ENCODE data around the gene CLASP2.
"Not testable (repeated sequence)": the region's sequence is repeated elsewhere in the genome, so short reads cannot be mapped to it uniquely, and the experiment has no call there.

Gene CLASP2

DNA sequence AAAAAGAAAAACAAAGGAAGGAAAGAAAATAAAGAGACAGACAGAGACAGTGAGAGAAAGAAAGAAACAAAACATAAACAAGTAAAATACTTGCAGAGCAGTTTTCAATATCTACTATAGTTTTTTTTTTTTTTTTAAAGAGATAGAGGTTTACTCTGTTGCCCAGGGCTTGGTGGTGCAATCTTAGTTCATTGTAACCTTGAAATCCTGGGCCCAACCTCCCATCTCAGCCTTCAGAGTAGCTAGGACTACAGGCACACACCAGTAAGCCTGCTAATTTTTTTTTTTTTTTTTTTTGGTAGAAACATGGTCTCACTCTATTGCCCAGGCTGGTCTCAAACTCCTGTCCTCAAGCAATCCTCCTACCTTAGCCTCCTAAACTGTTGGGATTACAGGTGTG lies 23.1 kb downstream of the CLASP2 start:
- H3K27ac ChIP-seq, result no peak overlapping the region

DNA sequence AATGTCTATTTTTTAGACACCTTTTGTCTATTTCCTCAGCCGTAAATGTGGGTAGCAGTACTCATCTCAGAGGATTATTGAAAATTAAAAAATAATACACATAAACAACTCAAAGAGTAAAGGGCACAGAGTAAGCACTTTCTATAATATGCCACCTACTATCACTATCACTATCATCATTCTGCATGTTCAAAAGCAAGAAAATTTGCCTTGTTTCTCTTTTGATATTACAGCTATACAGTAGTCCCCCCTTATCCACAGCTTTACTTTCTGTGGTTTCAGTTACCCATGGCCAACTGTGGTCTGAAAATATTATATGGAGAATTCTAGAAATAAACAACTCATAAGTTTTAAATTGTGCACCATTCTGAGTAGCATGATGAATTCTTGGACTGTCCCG lies 27.7 kb downstream of the CLASP2 start:
- Histone ChIP-seq H3K4me3 (no peak overlapping the region), H3K27ac (no peak overlapping the region)

More for the DNA sequence above, 23.1 kb downstream of the CLASP2 start:
- H3K4me3 ChIP-seq, result no peak overlapping the region

DNA sequence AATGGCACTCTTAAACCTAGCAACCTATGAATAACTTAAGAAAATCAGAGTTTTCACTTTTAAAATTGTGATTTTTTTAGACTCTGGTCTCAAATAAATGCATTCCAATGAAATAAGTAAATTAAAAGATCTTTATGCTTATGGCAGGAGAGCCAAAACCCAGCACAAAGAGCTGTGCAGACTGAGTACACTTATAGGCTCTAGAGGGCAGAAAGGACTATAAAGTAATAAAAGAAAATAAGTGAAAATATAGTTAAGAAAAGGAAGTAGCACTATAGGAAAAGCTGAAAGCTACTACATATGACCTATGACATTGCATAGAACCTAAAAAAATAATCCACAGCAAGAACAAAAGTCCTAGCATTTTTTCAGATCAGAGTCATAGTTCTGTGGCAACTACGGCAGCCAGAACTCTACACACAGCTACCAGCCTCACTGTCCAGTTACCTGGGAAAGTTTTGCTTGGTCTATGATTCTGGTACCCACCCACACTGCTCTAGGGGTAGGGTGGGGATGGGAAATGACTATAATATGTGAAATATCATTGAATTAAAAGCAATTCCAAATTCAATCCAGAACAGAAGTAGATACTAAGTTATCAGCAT lies 30.5 kb downstream of the CLASP2 start:
- no peak overlapping the region for H3K27ac ChIP-seq
- H3K4me3 ChIP-seq, result no peak overlapping the region

DNA sequence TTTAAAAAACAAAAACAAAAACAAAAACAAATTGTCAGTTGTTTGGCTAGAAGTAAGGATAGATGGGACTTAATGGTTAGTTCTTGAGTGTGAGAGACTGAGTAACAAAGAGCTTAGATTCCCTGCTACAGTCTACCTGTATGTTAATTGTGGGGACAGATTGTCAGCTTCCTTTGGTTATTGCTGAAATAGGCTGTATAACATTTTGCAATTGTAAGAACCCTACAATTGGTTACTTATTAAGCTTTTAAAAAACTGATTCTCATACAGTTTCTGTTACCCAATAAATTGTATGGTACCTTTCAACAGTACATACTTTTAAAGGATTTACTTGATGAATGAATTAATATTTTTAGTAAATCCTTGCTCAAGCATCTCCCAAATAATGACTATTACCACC lies 35.3 kb downstream of the CLASP2 start:
- H3K27ac ChIP-seq, result no peak overlapping the region
- no peak overlapping the region for H3K4me3 ChIP-seq

DNA sequence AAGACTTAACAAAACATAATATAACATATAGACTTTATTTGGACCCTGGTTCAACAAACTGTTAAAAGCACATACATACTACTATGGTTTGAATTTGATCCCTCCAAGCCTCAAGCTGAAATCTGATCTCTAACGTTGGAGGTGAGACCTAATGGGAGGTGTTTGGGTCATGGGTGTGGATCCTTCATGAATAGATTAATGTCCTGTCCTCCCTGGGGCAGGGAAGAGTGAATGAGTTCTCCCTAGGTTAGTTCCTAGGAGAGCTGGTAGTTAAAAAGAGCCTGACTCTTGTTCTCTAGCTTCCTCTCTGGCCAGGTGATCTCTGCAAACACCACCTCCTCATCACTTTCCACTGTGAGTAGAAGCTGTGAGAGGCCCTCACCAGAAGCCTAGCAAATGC lies 36.4 kb downstream of the CLASP2 start:
- Histone ChIP-seq H3K4me3 (no peak overlapping the region), H3K27ac (no peak overlapping the region)

DNA sequence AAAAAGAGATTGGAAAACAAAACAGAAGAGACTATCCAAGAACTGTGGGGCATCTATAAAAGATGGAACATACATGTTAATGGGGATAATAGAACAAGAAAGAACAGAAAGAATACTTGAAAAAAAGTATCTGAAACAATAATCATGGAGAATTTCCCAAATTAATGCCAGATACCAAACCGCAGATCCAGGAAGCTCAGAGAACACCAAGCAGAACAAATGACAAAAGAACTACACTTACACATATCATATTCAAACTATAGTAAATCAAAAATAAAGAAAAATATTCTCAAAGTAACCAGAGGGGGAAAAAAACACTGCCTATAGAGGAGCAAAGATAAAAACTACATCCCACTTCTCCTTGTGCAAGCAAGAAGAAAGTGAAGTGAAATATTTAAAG lies 40.0 kb downstream of the CLASP2 start:
- H3K27ac ChIP-seq, result no peak overlapping the region

DNA sequence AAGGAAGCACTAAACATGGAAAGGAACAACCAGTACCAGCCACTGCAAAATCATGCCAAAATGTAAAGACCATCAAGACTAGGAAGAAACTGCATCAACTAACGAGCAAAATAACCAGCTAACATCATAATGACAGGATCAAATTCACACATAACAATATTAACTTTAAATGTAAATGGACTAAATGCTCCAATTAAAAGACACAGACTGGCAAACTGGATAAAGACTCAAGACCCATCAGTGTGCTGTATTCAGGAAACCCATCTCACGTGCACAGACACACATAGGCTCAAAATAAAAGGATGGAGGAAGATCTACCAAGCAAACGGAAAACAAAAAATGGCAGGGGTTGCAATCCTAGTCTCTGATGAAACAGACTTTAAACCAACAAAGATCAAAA lies 44.6 kb downstream of the CLASP2 start:
- H3K27ac ChIP-seq, H3K4me3 ChIP-seq: not testable (repeated sequence)

More for the DNA sequence above, 40.0 kb downstream of the CLASP2 start:
- H3K4me3 ChIP-seq, result no peak overlapping the region

DNA sequence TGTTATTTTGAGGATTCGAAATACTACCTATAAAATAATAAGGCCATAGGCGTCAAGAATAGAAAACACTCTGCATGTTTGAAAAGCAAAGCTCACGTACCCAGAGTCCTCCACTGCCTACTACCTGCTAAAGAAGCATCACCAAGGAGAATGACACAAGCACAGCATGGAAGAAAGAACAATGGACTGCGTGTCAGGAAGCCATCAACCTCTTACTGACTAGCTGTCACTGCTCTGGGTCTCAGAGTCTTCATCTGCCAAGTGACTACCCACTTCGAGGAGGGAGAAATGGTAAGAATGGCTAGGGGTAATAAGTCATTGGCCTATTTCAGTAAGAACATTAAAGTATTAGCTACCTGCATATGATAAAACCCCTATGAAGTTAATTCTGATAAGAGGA lies 49.4 kb downstream of the CLASP2 start:
- H3K27ac ChIP-seq, result no peak overlapping the region

DNA sequence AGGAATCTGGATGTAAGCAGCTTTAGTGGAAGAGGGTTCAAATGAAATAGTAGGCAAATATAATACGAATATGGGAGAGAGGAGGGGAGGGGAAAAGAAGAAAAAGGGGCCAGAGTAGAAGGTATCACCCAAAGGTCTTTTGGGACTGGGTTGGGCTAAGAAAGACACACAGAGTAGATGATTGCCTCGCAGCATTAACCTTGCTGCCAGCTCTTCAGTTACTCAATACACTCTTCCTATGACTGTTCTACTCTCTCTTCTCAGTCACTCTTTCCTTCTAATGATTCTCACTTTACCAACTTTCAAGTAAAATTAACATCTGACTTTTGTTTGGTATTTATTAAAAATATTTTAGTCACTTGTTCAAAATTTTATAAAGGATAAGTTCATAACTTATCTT lies 52.8 kb downstream of the CLASP2 start:
- no peak overlapping the region for H3K4me3 ChIP-seq
- no peak overlapping the region for H3K27ac ChIP-seq

More for the DNA sequence above, 49.4 kb downstream of the CLASP2 start:
- no peak overlapping the region for H3K4me3 ChIP-seq

DNA sequence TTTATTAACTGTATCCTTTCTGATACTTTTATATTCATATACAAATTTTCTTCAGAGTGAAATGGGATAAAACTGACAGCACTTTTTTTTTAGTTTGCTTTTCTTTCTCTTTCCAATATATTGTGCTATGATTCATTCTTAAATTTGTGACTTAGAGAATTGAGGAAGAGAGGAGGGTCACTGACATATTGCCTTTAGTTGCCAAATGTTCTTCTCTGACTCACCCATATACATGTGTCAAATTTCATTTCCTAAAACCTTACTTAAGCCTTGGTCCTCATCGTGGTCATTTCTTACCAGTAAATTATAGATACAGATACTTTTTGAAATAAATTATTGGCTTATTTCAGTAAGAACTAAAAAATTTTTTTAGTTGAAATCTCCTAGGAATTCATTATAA lies 53.9 kb downstream of the CLASP2 start:
- no peak overlapping the region for H3K27ac ChIP-seq

DNA sequence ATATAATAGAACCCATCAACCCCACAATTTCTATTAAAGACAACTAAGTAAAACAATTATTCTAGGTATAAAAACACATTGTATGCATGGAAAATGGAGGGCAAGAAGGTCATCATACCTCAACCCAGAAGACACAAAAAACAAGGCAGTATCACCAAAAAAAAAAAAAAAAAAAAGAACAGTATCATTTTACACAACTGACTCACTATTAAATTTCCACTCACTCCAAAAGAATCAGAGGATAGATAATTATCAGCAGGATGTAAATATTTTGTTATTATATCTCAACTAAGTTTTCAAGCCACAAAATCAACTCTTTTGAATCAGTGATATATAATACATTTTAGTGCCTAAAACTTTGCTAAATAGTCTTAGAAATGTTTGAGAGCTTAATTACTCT lies 55.0 kb downstream of the CLASP2 start:
- Histone ChIP-seq H3K4me3 (no peak overlapping the region), H3K27ac (no peak overlapping the region)

More for the DNA sequence above, 53.9 kb downstream of the CLASP2 start:
- no peak overlapping the region for H3K4me3 ChIP-seq

DNA sequence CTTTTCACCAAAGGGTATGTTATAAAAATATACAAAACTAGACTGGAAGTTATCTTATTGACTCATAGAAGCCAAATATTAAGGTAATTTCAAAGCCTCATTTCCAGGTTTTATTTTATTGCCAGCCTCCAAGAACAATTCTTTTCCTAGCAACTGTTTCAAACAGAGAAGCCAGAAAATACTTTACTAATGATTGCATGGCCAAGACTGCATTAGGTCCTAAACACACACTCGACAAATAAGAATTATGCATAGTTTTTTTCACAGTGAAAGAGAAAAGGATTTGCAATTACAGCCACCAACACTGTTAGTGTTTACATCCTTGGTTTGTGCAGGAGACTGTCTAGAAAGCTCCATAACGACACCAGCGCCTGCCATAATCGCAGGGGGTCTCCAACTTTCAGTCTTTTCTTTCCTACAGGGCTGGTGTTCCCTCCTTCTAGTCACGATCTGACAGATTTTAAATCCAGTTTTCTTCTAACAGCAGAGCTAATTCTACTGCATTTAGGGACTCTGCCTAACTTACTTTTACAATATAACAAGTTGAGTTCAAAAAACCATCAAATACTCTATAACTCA lies 58.1 kb downstream of the CLASP2 start:
- H3K4me3 ChIP-seq, result peak overlapping the region in 4 of 7 experiments; percentile 5 to 44 (median 30)
- H3K27ac ChIP-seq, result peak overlapping the region in 20 of 21 experiments; percentile 2 to 79 (median 66)

DNA sequence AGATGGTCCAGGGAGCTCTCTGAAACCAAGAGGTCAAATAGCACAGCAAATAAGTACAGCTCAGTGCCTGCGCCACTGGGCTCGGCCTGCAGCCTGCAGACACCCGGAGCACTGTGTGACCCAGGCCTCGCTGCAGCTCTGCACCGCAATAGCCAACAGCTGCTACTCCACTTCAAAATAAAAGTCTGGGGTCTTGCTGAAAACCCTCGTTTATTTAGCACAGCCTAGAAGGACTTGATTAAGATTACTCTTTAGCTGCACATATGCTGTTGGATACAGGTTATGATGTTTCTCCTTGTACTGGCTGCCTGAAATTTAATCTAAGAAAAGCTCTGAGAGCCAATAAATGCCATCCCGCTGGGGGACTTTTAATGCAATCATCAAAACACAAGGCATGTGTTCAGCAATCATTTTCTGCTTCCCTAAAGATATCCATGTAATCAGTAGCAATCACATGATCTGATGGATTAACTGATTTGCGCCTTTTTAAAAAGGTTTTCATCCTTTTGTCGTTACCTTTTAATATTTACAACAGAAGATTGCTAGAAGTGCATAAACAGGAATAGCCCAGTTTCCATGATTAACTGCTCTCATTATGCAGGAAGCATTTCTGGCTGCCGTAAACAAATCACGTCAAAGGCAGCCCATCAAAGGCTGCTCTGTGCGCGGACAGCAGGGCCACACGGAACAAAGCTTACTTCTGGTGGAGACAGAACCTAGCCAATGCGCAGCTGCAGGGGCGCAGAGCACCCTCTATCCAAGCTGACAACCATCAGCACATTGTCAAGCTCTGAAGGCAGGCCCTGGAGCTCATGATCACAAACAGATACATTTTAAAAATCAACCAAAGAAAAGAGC lies 58.8 kb downstream of the CLASP2 start:
- H3K27ac ChIP-seq, result peak overlapping the region in 20 of 21 experiments; percentile 12 to 79 (median 66)

DNA sequence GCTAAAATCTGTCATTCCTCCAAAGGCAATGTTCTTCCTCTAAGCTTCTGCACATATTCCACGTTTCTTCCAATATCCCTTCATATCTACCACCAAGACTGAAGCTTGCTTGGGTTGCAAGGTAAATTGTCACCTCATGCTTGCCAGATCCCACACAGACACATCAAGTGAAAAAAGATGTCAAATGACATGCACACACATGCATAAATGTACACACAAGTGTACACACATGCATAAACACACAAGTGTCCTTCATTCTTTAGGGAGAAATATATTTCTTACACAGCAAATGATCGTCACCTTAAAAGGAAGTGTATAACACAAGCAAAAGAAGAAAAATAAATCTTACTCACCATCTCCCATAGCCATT lies 59.4 kb downstream of the CLASP2 start:
- peak overlapping the region in 18 of 21 experiments; percentile 10 to 79 (median 64) for H3K27ac ChIP-seq
- peak overlapping the region; percentile 5 to 44 (median 24) for H3K4me3 ChIP-seq

More for the DNA sequence above, 58.8 kb downstream of the CLASP2 start:
- peak overlapping the region; percentile 5 to 44 (median 24) for H3K4me3 ChIP-seq

DNA sequence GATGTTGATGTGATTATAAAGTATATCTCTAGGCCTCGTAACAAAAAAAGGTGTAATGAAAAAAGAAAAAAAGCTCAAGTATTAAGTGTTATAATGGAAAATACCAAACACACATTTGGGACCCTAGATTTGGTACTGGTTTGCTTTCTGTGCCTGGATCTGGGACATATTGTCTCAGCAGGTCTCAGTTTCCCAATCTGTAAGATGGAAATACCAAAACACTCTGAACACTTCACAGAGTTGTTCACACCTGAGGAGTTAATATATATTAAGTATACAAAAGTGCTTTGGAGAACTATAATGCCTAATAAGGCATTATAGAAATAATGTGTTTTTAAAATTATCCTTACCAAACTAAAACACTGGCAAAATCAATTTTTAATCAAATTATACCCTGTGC lies 60.0 kb downstream of the CLASP2 start:
- H3K27ac ChIP-seq, result peak overlapping the region in 7 of 21 experiments; percentile 10 to 79 (median 69)
- peak overlapping the region in 2 of 7 experiments; percentile 22 to 44 for H3K4me3 ChIP-seq

DNA sequence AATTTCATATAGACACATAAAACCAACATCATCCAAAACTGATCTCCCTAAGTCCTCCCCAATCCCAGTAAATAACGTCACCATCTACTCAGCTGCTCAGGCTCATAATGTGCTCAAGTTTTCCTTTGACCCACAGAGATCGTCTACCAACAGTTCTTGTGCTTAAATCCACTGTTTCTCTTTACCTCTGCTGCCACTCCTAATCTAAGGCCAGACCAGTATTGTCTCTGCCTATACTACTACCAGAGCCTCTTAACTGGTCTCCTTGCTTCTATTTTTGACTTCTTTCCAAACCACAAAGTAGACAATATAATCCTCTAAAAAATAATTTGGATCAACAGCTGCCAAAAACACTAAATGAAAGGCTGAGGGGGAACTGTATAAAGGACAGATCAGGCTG lies 65.3 kb downstream of the CLASP2 start:
- Histone ChIP-seq H3K4me3 (no peak overlapping the region), H3K27ac (no peak overlapping the region)

DNA sequence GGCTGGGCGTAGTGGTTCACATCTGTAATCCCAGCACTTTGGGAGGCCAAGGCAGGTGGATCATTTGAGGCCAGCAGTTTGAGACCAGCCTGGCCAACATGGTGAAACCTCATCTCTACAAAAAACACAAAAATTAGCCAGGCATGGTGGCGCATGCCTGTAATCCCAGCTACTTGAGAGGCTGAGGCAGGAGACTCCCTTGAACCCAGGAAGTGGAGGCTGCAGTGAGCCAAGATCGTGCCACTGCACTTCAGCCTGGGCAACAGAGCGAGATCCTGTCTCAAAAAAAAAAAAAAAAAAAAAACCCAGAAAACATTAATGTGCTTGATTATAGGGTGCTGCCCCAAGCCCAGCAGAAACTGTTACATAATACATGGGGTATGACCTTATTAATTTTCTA lies 67.0 kb downstream of the CLASP2 start:
- H3K4me3 ChIP-seq, H3K27ac ChIP-seq: not testable (repeated sequence)

DNA sequence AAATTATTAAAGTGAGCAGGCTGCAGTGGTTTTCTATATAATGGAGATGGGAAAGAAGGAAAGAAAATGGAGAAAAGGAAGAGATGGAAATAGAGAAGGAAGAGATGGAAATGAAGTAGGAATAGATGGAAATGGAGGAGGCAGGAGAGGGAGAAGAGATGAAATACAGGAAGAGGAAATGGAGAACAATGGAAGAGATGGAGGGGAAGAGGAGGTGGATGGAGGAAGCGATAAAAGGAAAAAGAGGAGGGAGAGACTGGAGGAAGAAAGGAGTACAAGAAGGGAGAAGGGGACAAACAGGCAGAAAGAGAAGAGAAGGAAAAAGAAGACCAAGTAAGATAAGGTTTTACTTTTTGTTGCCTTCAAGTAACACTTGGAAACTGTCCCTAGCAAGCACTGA lies 67.6 kb downstream of the CLASP2 start:
- no peak overlapping the region for H3K27ac ChIP-seq
- H3K4me3 ChIP-seq, result no peak overlapping the region

DNA sequence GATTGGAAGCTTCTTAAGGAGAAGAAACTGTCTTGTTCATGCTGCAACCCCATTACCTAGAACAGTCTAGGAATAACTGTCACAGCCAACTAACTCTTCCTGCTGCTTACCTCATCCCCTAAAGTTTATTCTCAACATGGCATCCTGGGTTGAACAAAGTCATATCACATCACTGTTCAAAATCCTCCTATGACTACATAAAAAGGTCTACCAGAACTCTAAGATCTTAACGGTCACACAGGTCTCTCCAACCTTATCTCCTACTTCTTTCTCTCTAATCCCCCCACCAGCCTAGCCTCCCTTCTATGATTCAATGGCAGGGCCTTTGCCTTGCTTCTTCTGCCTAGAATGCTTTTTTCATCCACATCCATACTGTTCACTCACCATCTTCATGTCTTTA lies 69.3 kb downstream of the CLASP2 start:
- H3K27ac ChIP-seq, result no peak overlapping the region
- H3K4me3 ChIP-seq, result no peak overlapping the region

DNA sequence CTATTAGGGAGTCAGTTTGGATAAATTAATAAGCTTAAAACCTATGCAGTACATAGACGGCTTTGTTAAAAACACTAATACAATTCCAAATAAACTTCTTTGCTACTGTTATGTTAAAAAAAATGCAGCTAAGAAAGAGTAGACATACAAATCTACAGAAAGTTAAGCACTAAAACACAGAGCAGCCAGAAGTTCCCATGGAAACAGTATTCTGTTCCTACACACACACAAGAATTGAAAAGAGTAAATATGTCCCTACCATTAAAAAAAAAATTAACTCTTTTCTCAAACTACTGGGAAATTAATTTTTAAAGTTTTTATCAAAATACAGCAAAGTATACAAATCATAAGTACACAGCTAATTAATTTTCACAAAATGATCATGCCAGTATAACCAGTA lies 71.6 kb downstream of the CLASP2 start:
- Histone ChIP-seq H3K27ac (no peak overlapping the region), H3K4me3 (no peak overlapping the region)
